Uterus (tissue), 4 donors: Measurements from ENCODE around the gene RNF5. TPM values are rescaled to one million over a fixed set of nuclear protein-coding genes. Genes with fewer than 3 reads are reported as not detected.
"Not testable (repeated sequence)": the region's sequence is repeated elsewhere in the genome, so short reads cannot be mapped to it uniquely, and the experiment has no call there.

ENCODE experiments used
- DNase-seq, 2 donors: peaks; one replicate each; pipeline ENCODE4 v3.0.0-alpha.2; 2019 to 2020
- H3K27ac ChIP-seq, 2 donors: fragments of 200-600 bp; sonication (generic); 1 replicate in 1 of 2; 2 replicates in 1 of 2; pipeline ENCODE4 v1.5.1; 2016 to 2018
- H3K27me3 ChIP-seq, 2 donors: fragments of 200-600 bp; sonication (generic); one replicate each; pipeline ENCODE4 v1.5.1; 2018 to 2019; ENCODE audit warnings: control low read depth in 1 of 2
- H3K36me3 ChIP-seq, 2 donors: fragments of 200-600 bp; sonication (generic); one replicate each; pipeline ENCODE4 v1.5.1; 2019; ENCODE audit warnings: control low read depth in 1 of 2
- H3K4me1 ChIP-seq, 2 donors: fragments of 200-600 bp; sonication (generic); one replicate each; pipeline ENCODE4 v1.5.1; 2018 to 2019; ENCODE audit warnings: control low read depth in 1 of 2
- H3K4me3 ChIP-seq, 2 donors: fragments of 200-600 bp; sonication (generic); 1 replicate in 1 of 2; 2 replicates in 1 of 2; pipeline ENCODE4 v1.5.1; 2018 to 2019; ENCODE audit warnings: mild to moderate bottlenecking in 1 of 2
- H3K9me3 ChIP-seq, 2 donors: fragments of 200-600 bp; sonication (generic); one replicate each; pipeline ENCODE4 v1.5.1; 2019; ENCODE audit warnings: control low read depth in 1 of 2
- CTCF ChIP-seq, 4 experiments: fragments of 200-600 bp in 2 of 4; fragments of 450-650 bp in 2 of 4; sonication (generic) in 2 of 4; IDR thresholded peaks; one replicate each; pipeline ENCODE4 v1.5.1; 2016 to 2019; ENCODE audit warnings: antibody characterized with exemption in 4 of 4, mild to moderate bottlenecking in 2 of 4, moderate library complexity in 1 of 4
- POLR2A ChIP-seq, 2 donors: fragments of 450-650 bp; IDR thresholded peaks; one replicate each; pipeline ENCODE4 v1.6.1; 2016; ENCODE audit warnings: antibody characterized with exemption in 2 of 2, mild to moderate bottlenecking in 1 of 2, moderate library complexity in 1 of 2
- intact Hi-C: fragments of 100-400 bp; cut with DNase I; formaldehyde crosslinking; loops from one replicate; pipeline ENCODE4 v1.15.1; 2023; ENCODE audit warnings: low total_unique reads
- total RNA-seq, 4 donors: library from RNA; depleted of rRNA in 3 of 4; stranded (reverse); fragments of >200 nt in 3 of 4; gene quantifications; one replicate each; pipeline versions ENCODE4 v1.1.0 to v1.2.4, GENCODE V29; 2014 to 2023
- donor health status: DM: yes; HTN: yes; CAD: no.

The RNF5 gene
- total RNA-seq, 4 donors from 2014 or later = 45.6 to 84.7 (median 56.3) TPM

GRCh38 chr6:32187009-32187709, 9.0 kb downstream of the RNF5 start:
- Histone ChIP-seq H3K27me3 (no peaks in the 10 kb centered on the region), H3K4me1 (no peaks in the 10 kb centered on the region), H3K9me3 (no peaks in the 10 kb centered on the region), H3K36me3 (no peaks in the 10 kb centered on the region), H3K4me3 (no peak overlapping the region), H3K27ac (peak overlapping the region; percentile 83 to 100)
- no peak for DNase-seq
- TF ChIP-seq POLR2A (IDR thresholded peaks at IDR 0.05) = no peak
- TF ChIP-seq CTCF (IDR thresholded peaks at IDR 0.05) = no peak
- intact Hi-C loops = no loop called here

- Histone ChIP-seq H3K27ac (peak overlapping the region; percentile 98 to 100), H3K4me3 (peak overlapping the region in 1 of 2 donors; percentile 85)
- H3K36me3 ChIP-seq, DNase-seq, H3K27me3 ChIP-seq, intact Hi-C loops, H3K4me1 ChIP-seq, H3K9me3 ChIP-seq: not testable (repeated sequence)
Observed at GRCh38 chr6:32187725-32188380, 9.6 kb downstream of the RNF5 start.

- peak overlapping the region; percentile 85 to 98 for H3K4me3 ChIP-seq
- no peaks in the 10 kb centered on the region for H3K4me1 ChIP-seq
- TF ChIP-seq POLR2A (IDR thresholded peaks at IDR 0.05) (peak in 1 of 2 donors; percentile 8), CTCF (IDR thresholded peaks at IDR 0.05) (no peak)
- H3K9me3 ChIP-seq = no peaks in the 10 kb centered on the region
- H3K27ac ChIP-seq = peak overlapping the region; percentile 98 to 100
- H3K27me3 ChIP-seq = no peaks in the 10 kb centered on the region
- intact Hi-C loops = no loop called here
- no peaks in the 10 kb centered on the region for H3K36me3 ChIP-seq
- DNase-seq = peak; percentile 68 to 73
Observed at GRCh38 chr6:32188381-32189068, 10.3 kb downstream of the RNF5 start.

GRCh38 chr6:32189069-32189741, 11.0 kb downstream of the RNF5 start:
- DNase-seq = no peak
- peak overlapping the region; percentile 85 to 98 for H3K4me3 ChIP-seq
- intact Hi-C loops = no loop called here
- no peaks in the 10 kb centered on the region for H3K36me3 ChIP-seq
- H3K4me1 ChIP-seq = no peaks in the 10 kb centered on the region
- H3K27ac ChIP-seq = peak overlapping the region; percentile 98 to 100
- no peaks in the 10 kb centered on the region for H3K27me3 ChIP-seq
- TF ChIP-seq POLR2A (IDR thresholded peaks at IDR 0.05) (no peak), CTCF (IDR thresholded peaks at IDR 0.05) (no peak)
- H3K9me3 ChIP-seq = no peaks in the 10 kb centered on the region

- Histone ChIP-seq H3K4me3 (peak overlapping the region; percentile 85 to 98), H3K4me1 (no peaks in the 10 kb centered on the region), H3K27me3 (no peaks in the 10 kb centered on the region), H3K9me3 (no peaks in the 10 kb centered on the region), H3K27ac (peak overlapping the region; percentile 98 to 100), H3K36me3 (no peaks in the 10 kb centered on the region)
- intact Hi-C loops = no loop called here
- DNase-seq = peak in 1 of 2 donors; percentile 57
- TF ChIP-seq POLR2A (IDR thresholded peaks at IDR 0.05) (no peak), CTCF (IDR thresholded peaks at IDR 0.05) (no peak)
Observed at GRCh38 chr6:32189742-32190053, 11.5 kb downstream of the RNF5 start.
